Amniotic stem cell (primary cell): ENCODE measurements around the gene NMD3.

Experiments used
- DNase-seq: peaks from one replicate; lab custom pipeline; 2025; lab: John Stamatoyannopoulos, UW

Gene NMD3

GRCh38 chr3:161284989-161285388, 63.9 kb downstream of the NMD3 start:
- no peak for DNase-seq

GRCh38 chr3:161289174-161289573, 68.1 kb downstream of the NMD3 start:
- no peak for DNase-seq

GRCh38 chr3:161291191-161291901, 70.2 kb downstream of the NMD3 start:
- DNase-seq = no peak

- DNase-seq = no peak
These were observed 72.3 kb downstream of the NMD3 start for GRCh38 chr3:161293381-161293780.

GRCh38 chr3:161295325-161295724, 74.2 kb downstream of the NMD3 start:
- no peak for DNase-seq

- no peak for DNase-seq
These were observed 75.7 kb downstream of the NMD3 start for GRCh38 chr3:161296814-161297213.
